HG03575 (cell line): ENCODE data around the gene PDLIM7.

ENCODE experiments used
- ATAC-seq: cut with Tn5 transposase; IDR thresholded peaks from one replicate; pipeline ENCODE4 v1.9.1; 2021; ENCODE audit not compliant: unreplicated experiment, insufficient number of reproducible peaks, low FRiP score; ENCODE audit errors: extremely low read depth

PDLIM7 gene

DNA sequence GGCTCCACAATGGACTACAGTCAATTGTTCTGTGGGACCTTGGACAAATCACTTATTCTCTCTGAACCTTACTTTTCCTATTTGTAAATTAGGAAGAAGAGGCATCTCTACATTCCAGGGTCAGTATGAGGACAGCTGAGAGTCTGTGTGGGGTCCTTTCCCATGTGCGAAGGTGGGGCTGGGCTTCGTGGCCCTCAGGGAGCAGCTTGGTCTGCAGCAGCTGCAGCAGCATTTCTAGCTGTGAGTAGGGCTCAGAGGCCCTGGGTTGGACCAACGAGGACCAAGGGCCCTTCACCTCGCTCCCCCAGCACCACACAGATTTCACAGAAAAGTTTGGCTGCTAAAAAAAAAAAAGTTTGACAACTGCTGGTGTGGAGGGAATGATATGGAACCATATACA lies 28.8 kb upstream of the PDLIM7 start:
- no peak for ATAC-seq

DNA sequence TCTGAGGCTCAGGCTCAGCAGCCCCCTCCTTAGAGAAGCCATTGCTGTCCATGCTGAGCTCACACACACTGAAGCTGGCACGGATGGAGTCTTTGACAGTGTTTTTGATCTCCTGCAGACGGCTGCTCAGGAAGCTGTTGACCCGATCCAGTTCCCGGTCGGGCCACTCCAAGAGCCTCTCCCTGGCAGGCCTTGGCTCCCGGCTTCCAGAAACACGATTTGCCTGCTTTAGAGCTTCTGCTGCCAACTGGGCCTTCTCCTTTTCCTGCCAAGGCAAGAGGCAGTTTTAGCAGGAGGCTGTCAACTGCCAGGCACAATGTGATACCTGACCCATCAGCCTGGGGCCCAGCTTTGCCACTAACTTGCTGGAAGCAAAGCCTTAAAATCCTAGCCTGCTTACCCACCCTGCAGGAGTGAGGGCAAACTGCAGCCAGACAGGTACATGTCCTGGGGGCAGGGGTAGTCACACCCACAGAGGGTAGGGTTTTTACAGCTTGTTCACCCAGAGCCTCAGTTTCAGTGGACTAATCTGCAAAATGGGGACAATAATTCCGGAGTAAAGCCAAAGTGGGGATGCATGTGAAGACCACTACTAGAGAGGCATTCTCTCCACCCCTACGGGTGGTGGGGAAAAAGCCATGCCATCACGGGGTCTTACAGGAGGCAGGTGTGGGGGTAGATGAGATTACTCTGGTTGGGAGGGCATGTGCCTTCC lies 27.7 kb upstream of the PDLIM7 start:
- ATAC-seq, result no peak

DNA sequence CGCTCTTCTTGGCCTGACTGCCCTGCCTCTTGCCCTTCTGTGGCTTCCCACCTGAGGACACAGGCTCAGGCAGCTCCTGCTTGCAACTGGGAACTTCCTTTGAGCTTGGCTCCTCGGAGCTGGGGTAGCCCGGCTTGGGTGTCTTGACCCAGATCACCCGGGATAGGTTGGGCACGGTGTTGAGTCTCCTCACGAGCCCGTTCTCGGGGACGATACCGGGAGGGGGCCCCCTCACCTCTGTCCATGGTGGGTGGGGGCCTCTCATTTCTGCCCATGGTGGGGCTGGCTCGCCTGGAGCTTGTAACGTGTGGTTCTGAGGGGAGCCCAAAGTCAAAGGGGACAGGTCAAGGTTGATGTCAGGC lies 27.1 kb upstream of the PDLIM7 start:
- no peak for ATAC-seq

DNA sequence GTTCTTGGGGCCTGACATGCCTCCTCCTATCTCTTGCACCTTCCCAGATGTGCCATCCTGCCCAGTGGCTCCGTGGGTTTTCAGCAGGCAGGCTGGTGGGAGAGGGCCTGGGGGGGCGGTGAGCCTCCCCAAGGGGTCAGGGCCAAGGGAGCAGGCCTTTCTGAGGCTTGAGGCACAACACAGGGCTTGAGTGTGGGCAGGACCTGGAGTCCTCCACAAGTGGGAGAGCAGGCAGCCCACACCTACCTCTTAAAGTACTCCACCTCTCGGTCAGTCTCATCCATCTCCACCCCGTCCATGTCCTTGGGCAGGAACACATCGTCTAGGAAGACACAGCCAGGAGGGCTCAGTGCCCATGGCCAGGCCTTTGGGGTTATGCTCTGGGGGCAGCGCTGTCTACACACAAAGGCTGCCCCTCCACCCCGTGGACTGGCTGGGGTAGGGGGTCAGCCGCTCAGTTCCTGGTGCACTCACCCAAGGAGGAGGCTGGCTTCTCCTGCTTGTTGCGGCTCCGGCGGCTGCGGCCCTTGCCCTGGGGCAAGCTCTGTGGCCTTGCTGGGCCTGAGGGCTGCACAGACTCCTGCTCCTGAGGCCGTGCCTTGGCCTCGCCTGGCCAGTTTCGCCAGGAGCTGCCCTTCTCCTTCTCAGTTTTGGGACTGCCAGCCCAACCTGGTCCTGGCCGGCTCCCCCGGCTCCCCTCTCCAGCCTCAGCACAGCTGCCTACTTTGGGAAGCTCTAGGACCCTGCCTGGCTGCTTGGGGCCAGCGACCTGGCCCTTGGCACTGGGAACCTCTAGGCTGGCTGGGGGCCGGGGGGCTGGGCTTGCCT lies 26.5 kb upstream of the PDLIM7 start:
- ATAC-seq, result no peak

DNA sequence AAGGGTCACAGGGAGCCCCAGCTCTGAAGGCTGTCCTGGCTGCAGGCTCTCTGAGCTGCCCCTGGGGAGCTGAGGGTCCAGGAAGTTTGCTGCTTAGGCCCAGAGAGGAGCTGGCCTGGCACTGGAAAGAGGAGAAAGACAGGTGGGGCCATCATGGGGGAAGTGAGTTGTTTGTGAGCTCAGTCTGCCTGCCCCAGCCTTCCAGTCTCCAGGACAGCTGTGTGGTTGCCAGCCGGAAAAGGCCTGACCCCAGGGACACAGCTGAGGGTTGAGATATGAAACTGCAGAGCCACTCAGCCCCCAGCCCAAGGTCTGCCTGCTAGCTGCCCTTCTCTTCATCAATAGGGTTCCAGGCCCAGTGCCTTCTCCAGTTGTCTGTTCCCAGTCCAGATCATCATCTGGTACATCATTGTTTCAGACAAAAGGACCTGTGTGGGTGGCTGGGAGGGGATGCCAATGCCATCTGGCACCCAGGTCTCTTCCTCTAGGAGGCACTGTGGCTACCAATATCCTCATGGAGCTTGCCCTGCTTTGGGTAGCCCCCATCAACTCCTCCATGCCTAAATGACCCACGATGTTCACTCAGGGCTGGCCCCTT lies 23.6 kb upstream of the PDLIM7 start:
- ATAC-seq, result no peak

DNA sequence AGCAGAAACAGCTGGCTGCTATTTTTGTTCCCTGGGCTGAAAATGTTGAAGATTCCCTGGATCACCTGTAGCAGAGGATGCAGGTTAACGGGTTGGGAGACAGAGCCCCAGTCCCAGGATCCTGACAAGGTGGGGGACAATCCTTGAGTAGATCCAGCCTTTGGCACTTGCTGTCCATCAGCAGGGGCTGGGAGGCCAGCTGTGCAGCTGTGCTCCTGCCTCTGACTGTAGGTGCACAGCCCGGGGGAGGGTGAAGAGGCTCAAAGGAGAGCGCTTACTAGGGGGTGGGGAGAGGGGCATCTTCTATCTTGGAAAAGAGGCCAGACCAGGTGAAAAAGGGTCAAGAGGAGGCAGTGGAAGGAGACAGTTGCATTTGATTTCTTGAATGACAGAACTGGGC lies 22.9 kb upstream of the PDLIM7 start:
- no peak for ATAC-seq

DNA sequence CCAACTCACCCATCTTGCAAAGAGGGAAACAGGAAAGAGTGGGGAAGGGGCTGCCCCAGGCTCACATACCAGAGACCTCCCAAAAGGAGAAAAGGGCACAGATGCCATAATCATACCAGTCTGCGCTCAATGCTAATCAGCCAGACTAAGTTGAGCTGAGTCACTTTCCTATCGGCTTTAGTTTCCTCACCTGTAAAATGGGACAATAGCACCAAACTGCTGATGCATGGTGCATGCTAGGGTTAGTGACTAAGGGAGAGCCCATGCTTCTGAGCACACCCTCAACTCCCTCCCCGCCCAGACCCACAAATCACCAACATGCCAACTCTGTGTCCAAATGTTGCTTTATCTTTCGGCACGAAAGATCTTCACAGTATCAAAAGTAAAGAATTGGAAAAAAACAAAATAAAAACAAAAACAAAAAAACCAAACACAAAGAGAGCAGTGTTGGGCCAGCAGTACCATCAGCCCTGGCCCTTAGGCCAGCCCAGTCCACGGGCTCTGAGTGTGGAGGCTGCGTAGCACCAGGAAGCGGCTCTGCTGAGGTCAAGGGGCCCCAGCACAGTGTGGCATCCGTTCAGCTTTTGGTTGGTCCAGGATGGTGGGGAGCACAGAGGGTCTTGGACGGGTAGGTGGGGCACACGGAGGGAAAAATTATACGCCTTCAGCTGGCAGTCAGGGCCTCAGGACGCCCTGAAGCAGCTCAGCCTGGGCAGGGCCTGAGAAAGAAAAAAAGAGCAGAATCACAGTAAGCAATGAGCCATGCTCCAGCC lies 22.2 kb upstream of the PDLIM7 start:
- ATAC-seq, result no peak

DNA sequence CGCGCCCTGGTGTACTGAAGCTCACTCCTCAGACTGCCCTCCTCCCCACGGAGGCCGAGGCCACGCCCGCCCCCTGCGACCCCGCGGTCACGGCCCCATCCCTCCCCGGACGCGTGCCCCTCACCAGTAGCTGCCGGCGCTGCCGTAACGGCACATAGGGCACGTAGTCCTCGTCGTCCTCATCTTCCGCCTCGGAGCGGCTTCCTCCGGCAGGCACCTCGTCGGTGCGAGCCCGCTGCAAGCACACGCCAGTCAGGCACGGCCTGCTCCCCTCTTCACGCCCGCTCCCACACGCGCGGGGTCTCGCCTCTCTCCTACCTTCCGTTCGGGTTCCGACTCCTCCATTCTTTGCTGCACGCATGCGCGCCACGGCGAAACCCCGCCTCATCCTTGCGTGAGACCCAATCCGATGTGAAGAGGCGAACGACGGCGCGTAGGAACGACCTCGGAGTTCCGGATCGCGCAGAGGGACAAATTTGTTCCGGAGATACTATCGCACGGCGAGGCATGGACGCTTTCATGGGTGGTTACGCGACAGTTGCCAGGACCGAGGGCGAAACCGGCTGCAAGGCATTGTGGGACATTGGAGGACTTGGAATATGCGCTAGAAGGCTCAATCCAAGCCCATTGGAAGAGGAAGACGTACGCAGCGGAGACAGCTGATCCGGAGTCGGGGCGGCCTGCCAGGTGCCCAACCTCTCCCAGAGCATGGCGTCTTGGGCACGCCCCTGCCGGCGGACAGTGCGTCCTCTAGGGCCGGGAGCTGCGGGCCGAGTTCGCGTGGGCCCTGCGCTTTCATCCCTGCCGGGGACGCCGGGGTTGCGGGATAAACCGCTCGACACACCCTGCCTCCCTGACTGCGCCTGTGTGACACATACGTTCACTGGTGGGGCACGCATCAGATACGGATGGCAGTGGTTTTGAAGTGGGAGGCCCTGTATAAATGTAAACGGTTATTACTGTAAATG lies 19.5 kb upstream of the PDLIM7 start, which contains the start of gene DDX41:
TSS of gene DDX41 (minus strand) at position 361 of the 968 bp plus-strand sequence. CDS start at position 345, 16 bp downstream.
- ATAC-seq, result peak; percentile 37

DNA sequence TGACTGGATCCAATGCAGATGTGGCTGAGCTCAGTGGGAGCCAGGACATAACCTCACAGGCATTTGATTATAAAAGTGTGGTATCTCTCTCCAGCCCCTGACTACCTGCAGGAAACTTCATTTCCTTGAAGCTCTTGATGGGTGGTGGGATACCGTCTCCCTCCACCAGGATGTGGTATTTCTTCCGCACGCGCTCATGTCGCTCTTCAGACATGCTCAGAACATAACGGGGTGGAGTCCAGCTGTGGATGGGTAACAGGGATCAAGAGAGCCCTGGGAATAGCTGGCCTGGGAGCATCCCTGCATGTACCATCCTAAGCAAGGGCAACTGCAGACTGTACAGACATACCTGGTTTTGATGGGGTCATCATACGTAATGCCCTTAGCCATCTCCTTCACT lies 18.2 kb upstream of the PDLIM7 start:
- ATAC-seq, result no peak

DNA sequence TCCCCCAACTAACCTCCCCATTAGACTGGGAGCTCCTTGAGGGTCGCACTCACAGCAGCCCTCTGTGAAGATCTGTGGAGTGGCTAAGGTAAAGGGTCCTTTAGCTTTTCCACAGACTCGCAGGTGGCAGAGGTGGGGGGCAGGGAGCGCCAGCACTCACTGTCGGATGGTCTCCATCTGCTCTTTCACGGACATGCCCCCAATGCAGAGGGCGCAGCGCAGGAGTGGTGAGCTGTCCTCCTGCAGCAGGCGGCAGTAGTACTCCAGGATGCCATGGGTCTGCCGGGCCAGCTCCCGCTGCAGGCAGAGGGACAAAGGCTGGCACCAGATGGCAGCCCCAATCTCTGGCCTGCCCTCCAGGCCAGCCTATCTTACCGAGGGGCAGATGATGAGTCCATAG lies 17.1 kb upstream of the PDLIM7 start:
- ATAC-seq, result no peak

DNA sequence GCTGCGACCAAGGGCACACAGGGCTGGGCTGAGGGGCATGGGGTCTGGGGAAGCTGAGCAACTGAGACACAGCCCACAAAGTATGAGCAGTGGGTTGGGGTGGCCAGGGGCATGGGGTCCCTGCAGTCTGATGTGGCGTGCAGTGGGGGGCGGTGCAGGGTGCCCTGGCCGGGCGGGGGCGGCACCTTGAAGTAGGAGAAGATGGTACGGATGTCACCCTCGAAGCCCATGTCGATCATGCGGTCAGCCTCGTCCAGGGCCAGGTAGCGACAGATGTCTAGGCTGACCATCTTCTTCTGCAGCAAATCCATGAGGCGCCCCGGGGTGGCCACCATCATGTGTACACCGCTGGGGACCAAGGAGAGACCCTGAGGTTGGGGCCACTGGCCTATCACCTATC lies 16.1 kb upstream of the PDLIM7 start:
- ATAC-seq, result no peak

DNA sequence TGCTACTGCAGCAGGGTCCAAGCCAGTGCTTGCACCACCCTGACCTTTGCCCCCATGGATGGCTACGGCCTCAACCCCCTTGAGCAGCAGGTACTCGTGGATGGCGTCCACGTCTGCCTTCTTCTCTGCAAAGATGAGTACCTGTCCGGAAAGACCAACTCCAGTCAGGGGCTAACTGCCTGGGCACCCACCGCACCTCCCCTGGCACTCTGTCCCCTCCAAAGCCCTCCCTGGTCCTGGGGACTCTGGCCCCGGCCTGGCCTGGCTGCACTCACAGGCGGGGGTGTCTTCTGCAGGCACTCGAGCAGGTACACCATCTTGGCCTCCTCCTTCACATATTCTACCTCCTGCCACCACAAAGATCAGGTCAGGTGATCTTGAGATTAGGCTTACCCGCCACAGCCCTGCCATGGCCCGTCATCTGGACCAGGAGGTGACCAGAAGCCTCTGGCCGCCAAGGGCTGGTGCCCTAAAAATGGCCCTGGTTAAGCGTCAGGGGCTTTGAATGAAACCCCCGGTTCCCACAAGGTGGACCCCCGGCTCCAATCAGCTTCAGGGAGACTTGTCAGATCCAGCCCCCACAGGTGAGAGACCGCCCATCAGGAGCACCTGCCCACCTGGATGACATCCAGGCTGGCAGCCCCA lies 15.5 kb upstream of the PDLIM7 start:
- ATAC-seq, result no peak

DNA sequence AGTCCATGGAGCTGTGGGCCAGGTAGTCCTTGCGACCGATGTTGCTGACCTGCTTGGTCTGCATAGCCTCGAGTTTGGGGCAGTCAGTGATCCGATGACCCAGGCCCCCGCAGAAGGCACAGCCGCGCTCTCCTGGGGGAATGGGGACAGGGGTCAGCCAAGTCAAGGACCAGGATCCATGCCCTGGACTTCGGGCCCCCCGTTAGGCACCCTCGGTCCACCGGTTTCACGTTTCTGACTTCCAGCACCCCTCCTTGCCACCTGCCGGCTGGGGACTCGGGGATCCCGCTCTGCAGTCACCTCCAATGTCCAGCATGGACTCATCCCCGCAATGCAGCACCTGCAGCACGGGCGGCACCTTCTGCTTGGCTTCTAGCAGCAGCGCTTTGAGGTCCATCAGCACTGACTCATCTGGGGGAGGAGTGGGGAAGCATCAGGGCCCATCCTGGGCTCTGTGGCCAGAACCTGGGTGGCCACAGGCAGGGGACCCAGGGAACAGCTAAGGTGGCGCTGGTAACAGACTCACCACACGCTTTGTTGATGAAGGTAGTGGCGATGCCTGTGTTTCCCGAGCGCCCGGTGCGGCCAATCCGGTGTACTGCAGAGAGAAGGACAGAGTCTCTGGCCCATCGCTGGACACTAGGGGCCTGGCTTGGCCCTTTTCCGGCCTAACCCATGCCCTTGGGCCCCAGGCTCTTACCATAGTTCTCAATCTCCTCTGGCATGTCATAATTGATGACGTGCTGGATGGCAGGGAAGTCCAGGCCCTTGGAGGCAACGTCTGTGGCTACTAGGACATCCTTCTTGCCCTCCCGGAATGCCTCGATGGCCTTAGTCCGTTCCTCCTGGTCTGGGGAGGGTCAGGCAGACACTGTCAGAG lies 14.6 kb upstream of the PDLIM7 start:
- ATAC-seq, result no peak

DNA sequence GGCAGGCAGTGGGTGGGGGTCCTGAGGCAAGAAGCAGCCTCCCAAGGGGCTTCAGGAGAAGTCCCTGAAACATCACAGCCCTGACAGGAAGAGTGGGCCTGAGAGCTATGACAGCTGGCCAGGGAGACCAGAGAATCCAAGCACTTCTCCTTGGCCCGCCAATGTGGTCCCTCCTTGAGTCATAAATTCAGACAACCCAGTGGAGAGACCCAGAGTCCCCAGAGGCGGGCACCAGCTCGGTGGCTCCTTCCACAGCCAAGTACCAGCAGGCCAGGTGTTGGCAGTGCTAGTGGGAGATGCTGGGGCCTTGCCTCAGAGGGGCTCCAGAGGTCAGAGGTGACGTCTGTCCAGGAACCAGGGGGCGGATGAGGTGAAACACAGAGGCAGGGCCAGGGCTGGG lies 13.8 kb upstream of the PDLIM7 start:
- ATAC-seq, result no peak

DNA sequence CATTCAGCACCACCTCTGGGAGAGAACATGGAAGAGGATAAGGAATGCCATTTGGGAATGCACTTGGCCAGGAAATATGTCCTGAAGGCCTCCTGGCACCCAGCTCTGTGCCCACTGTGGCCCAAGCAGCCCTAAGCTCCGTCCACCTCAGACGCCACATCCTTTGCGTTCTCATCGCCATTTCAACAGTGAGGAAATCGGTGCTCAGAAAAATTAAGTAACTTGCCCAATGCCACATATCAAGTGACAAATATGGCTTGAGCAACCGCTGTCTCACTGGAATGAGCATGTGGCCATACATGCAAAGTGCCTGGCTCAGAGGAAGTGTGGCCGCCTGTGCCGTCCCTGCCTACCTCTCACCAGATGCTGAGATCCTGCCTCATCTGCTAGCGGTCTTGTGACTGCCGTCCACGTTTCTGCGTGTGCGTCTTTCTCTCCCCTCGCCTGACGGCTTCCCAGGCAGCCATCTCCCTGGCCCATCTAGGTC lies 13.2 kb upstream of the PDLIM7 start:
- ATAC-seq, result no peak

DNA sequence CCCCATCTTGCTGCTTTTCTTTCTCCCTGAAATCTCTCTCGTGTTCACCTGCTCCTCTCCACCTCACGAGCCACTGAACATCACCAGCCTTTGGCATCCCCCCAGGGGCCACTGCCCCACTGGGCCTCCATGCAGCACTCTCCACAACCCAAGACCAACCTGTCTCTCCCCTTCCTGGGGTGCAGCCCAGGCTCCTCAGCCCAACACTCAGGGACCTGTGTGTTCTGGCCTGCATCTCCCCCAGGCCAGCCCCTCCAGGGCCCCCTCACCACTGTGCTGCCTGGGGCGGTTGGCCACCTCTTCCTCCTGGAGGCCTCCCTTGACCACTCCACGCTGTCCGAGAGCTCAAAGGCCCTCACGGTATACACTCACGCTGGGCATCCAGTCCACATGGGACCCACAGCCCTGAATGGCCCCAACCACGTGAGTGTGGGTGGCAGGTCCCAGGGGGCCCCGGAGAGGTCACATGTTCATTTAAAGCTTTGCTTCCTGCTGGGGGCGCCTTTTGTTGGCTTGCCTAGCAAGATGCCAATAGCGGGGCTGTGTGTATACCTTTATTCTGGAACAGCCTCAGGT lies 12.7 kb upstream of the PDLIM7 start:
- ATAC-seq, result no peak
